HepG2 (cell line): ENCODE results near the gene ECPAS. TPM values are rescaled to one million over a fixed set of nuclear protein-coding genes. Genes with fewer than 3 reads are reported as not detected.

ENCODE experiments used
- ARID5B ChIP-seq: IDR thresholded peaks from 2 replicates; pipeline ENCODE4 v1.4.0; 2020; ENCODE audit warnings: mild to moderate bottlenecking, missing genetic modification reagents
- CREB1 ChIP-seq, 2 experiments: fragments of 450-650 bp in 1 of 2; IDR thresholded peaks; 2 replicates each; pipeline ENCODE4 v1.6.1; 2016 to 2017; ENCODE audit warnings: control low read depth in 1 of 2, mild to moderate bottlenecking in 1 of 2, missing compliant biosample characterization in 1 of 2, missing genetic modification characterization in 1 of 2
- GATAD2A ChIP-seq: IDR thresholded peaks from 2 replicates; pipeline ENCODE4 v1.6.1; 2016
- GPBP1L1 ChIP-seq: sonication (generic); formaldehyde crosslinking; IDR thresholded peaks from 2 replicates; pipeline ENCODE4 v1.5.0; 2020; ENCODE audit warnings: mild to moderate bottlenecking, missing genetic modification reagents
- HNRNPL ChIP-seq: fragments of 200-400 bp; formaldehyde crosslinking; IDR thresholded peaks from 2 replicates; pipeline ENCODE4 v1.6.1; 2017; ENCODE audit warnings: mild to moderate bottlenecking, low read depth, low read length
- PTBP1 ChIP-seq: fragments of 200-400 bp; formaldehyde crosslinking; IDR thresholded peaks from 2 replicates; pipeline ENCODE4 v1.6.1; 2018; ENCODE audit warnings: low read length, low read depth; ENCODE audit not compliant: poor library complexity, severe bottlenecking
- RFX5 ChIP-seq: IDR thresholded peaks from 2 replicates; pipeline ENCODE4 v1.6.1; 2011; ENCODE audit warnings: low read depth, low read length, improper control_type of control experiment
- RXRA ChIP-seq: sonication (generic); formaldehyde crosslinking; IDR thresholded peaks from 2 replicates; pipeline ENCODE4 v1.5.1; 2020; ENCODE audit warnings: missing genetic modification reagents
- SMAD3 ChIP-seq: sonication (generic); formaldehyde crosslinking; IDR thresholded peaks from 2 replicates; pipeline ENCODE4 v1.4.0; 2020; ENCODE audit warnings: missing genetic modification reagents
- SRSF4 ChIP-seq: fragments of 200-400 bp; formaldehyde crosslinking; IDR thresholded peaks from one replicate; pipeline ENCODE4 v1.6.1; 2018; ENCODE audit warnings: mild to moderate bottlenecking, low read depth, low read length, moderate library complexity; ENCODE audit not compliant: poor library complexity, severe bottlenecking
- TAF15 ChIP-seq: fragments of 200-400 bp; formaldehyde crosslinking; IDR thresholded peaks from one replicate; pipeline ENCODE4 v1.6.1; 2018; ENCODE audit warnings: mild to moderate bottlenecking, low read depth, low read length; ENCODE audit not compliant: poor library complexity, severe bottlenecking
- TARDBP ChIP-seq: sonication (generic); formaldehyde crosslinking; IDR thresholded peaks from 2 replicates; pipeline ENCODE4 v1.8.0; 2022; ENCODE audit warnings: mild to moderate bottlenecking, missing genetic modification reagents
- ZBTB1 ChIP-seq: sonication (generic); formaldehyde crosslinking; IDR thresholded peaks from 2 replicates; pipeline ENCODE4 v1.4.0; 2020; ENCODE audit warnings: missing genetic modification reagents, borderline replicate concordance
- ZBTB2 ChIP-seq: sonication (generic); formaldehyde crosslinking; IDR thresholded peaks from 2 replicates; pipeline ENCODE4 v1.8.0; 2022; ENCODE audit warnings: low read depth, missing genetic modification reagents
- ZNF121 ChIP-seq: sonication (generic); formaldehyde crosslinking; IDR thresholded peaks from 2 replicates; pipeline ENCODE4 v1.5.0; 2020; ENCODE audit warnings: mild to moderate bottlenecking, missing genetic modification reagents
- polyA plus RNA-seq, 8 experiments: library from polyadenylated mRNA; depleted of rRNA in 3 of 8; stranded (reverse) in 7 of 8; unstranded in 1 of 8; fragments of >200 nt; fragmentation: Illumina TruSeq in 4 of 8; extraction: Trizol in 4 of 8; gene quantifications; 2 replicates each; pipeline versions ENCODE4 v1.2.1 to v1.2.3, GENCODE V29; 2011 to 2016; ENCODE audit warnings: low read depth in 4 of 8, missing spikeins in 1 of 8, mixed read lengths in 1 of 8; ENCODE audit not compliant: insufficient read depth in 1 of 8
- total RNA-seq, 5 experiments: library from RNA; depleted of rRNA; stranded (reverse); fragments of >200 nt; fragmentation: Illumina TruSeq; extraction: Trizol; gene quantifications; 2 replicates each; pipeline ENCODE4 v1.2.3, GENCODE V29; 2016; ENCODE audit warnings: low read depth in 1 of 5
- TF ChIP-seq, protein P1 (sequence below): sonication (generic); formaldehyde crosslinking; IDR thresholded peaks from 2 replicates; pipeline ENCODE4 v1.4.0; 2020; ENCODE audit warnings: missing genetic modification reagents

ECPAS gene
- total and polyA plus RNA-seq, 2 of the 13 experiments (the other 11 are each of a cell fraction or from before 2014, with no cell fraction given) = 35.3 to 58.0 TPM

DNA sequence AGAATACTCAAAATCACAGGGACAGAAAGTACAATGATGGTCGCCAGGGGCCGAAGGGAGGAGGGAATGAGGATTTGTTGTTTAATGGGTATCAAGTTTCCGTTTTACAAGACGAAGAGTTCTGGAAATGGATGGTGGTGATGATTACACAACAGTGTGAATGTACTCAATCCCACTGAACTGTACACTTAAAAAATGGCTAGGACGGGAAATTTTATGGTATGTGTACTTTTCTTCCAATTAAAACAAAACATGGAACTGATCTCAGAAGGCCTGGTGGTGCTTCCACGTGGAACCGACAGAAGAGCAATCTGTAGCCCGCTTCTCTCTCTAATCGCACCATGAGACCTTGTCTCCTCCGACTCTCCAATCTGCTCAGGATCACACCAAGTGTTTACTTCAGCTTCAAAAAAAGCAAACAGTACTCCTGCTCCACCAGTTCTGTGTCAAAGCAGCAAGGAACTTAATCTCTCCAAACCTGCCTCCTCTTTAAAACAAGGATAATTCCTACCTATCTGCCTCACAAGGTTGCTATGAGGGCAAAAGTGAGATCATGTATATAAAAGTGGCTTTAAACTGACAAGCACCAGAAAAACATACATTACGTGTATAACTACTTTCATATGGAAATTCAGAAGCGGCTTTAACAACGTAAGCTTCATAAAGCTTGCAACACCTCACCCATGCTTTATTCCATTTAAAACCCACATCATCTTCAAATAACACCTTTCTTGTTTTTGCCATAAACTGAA is 2.1 kb downstream of the ECPAS start (continued):
- TF ChIP-seq, protein P1, sequence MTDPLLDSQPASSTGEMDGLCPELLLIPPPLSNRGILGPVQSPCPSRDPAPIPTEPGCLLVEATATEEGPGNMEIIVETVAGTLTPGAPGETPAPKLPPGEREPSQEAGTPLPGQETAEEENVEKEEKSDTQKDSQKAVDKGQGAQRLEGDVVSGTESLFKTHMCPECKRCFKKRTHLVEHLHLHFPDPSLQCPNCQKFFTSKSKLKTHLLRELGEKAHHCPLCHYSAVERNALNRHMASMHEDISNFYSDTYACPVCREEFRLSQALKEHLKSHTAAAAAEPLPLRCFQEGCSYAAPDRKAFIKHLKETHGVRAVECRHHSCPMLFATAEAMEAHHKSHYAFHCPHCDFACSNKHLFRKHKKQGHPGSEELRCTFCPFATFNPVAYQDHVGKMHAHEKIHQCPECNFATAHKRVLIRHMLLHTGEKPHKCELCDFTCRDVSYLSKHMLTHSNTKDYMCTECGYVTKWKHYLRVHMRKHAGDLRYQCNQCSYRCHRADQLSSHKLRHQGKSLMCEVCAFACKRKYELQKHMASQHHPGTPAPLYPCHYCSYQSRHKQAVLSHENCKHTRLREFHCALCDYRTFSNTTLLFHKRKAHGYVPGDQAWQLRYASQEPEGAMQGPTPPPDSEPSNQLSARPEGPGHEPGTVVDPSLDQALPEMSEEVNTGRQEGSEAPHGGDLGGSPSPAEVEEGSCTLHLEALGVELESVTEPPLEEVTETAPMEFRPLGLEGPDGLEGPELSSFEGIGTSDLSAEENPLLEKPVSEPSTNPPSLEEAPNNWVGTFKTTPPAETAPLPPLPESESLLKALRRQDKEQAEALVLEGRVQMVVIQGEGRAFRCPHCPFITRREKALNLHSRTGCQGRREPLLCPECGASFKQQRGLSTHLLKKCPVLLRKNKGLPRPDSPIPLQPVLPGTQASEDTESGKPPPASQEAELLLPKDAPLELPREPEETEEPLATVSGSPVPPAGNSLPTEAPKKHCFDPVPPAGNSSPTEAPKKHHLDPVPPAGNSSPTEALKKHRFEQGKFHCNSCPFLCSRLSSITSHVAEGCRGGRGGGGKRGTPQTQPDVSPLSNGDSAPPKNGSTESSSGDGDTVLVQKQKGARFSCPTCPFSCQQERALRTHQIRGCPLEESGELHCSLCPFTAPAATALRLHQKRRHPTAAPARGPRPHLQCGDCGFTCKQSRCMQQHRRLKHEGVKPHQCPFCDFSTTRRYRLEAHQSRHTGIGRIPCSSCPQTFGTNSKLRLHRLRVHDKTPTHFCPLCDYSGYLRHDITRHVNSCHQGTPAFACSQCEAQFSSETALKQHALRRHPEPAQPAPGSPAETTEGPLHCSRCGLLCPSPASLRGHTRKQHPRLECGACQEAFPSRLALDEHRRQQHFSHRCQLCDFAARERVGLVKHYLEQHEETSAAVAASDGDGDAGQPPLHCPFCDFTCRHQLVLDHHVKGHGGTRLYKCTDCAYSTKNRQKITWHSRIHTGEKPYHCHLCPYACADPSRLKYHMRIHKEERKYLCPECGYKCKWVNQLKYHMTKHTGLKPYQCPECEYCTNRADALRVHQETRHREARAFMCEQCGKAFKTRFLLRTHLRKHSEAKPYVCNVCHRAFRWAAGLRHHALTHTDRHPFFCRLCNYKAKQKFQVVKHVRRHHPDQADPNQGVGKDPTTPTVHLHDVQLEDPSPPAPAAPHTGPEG (CRISPR knock-in tag) = no peak
- no peak for TF ChIP-seq PTBP1
- no peak for TF ChIP-seq ZBTB1
- no peak for TF ChIP-seq RXRA (CRISPR knock-in tag)
- TF ChIP-seq SMAD3 (CRISPR knock-in tag) = 0 out of 2 replicates have a peak, but pooled peaks have one; percentile 1
- no peak for TF ChIP-seq GPBP1L1 (CRISPR knock-in tag)
- TF ChIP-seq ZBTB2 (CRISPR knock-in tag) = no peak
- no peak for TF ChIP-seq CREB1 (IDR thresholded peaks at IDR 0.05)
- TF ChIP-seq CREB1 (CRISPR knock-in tag; IDR thresholded peaks at IDR 0.05) = peak; percentile 53; the same call in 1 of the 2 replicates
- TF ChIP-seq TAF15 = no peak
- peak; percentile 51; the same call in 1 of the 2 replicates for TF ChIP-seq TARDBP
- no peak for TF ChIP-seq RFX5
- TF ChIP-seq ARID5B = peak; percentile 44
- TF ChIP-seq HNRNPL = no peak
- no peak for TF ChIP-seq SRSF4
- TF ChIP-seq ZNF121 (CRISPR knock-in tag) = no peak
- peak; percentile 44 for TF ChIP-seq GATAD2A (CRISPR knock-in tag)
